Fibroblast of lung (primary cell): Measurements from ENCODE around the gene CFAP161. TPM values are rescaled to one million over a fixed set of nuclear protein-coding genes. Genes with fewer than 3 reads are reported as not detected.

Experiments
- DNase-seq, 2 donors: peaks; one replicate each; pipeline versions ENCODE4 v3.0.0 to v3.0.0-alpha.2; 2010; ENCODE audit warnings: low read depth in 2 of 2
- H2AFZ ChIP-seq: 2 replicates; pipeline ENCODE4 v1.5.1; 2012; ENCODE audit warnings: low read length, control low read depth, inconsistent platforms
- H3K27ac ChIP-seq: 2 replicates; pipeline ENCODE4 v1.5.1; 2011; ENCODE audit warnings: low read length, control low read depth; ENCODE audit not compliant: insufficient read depth
- H3K27me3 ChIP-seq: 2 replicates; pipeline ENCODE4 v1.5.1; 2011; ENCODE audit warnings: mild to moderate bottlenecking, low read length; ENCODE audit not compliant: control insufficient read depth, insufficient read depth
- H3K36me3 ChIP-seq: 2 replicates; pipeline ENCODE4 v1.5.1; 2011; ENCODE audit warnings: low read length; ENCODE audit not compliant: control insufficient read depth, insufficient read depth
- H3K4me1 ChIP-seq: 2 replicates; pipeline ENCODE4 v1.5.1; 2011; ENCODE audit warnings: low read length; ENCODE audit not compliant: control insufficient read depth, insufficient read depth; ENCODE audit errors: extremely low read depth
- H3K4me2 ChIP-seq: 2 replicates; pipeline ENCODE4 v1.5.1; 2011; ENCODE audit warnings: low read length, control low read depth; ENCODE audit not compliant: insufficient read depth; ENCODE audit errors: extremely low read depth
- H3K4me3 ChIP-seq, 4 experiments: fragments of 200-600 bp in 1 of 4; sonication (generic) in 1 of 4; replicated peaks in 1 of 4; 2 replicates each; pipeline ENCODE4 v1.5.1; 2011 to 2016; ENCODE audit warnings: low read length in 4 of 4, low read depth in 3 of 4, mild to moderate bottlenecking in 3 of 4, control low read depth in 2 of 4, inconsistent platforms in 1 of 4, mixed read lengths in 1 of 4; ENCODE audit not compliant: insufficient read depth in 1 of 4; ENCODE audit errors: control extremely low read depth in 1 of 4
- H3K79me2 ChIP-seq: 2 replicates; pipeline ENCODE4 v1.5.1; 2012; ENCODE audit warnings: mild to moderate bottlenecking, low read length, inconsistent platforms; ENCODE audit not compliant: control insufficient read depth, insufficient read depth
- H3K9ac ChIP-seq: 2 replicates; pipeline ENCODE4 v1.5.1; 2011; ENCODE audit warnings: mild to moderate bottlenecking, low read length, control low read depth; ENCODE audit not compliant: insufficient read depth
- H3K9me3 ChIP-seq: 2 replicates; pipeline ENCODE4 v1.5.1; 2012; ENCODE audit warnings: low read depth, low read length; ENCODE audit not compliant: control insufficient read depth, insufficient read depth
- H4K20me1 ChIP-seq: 2 replicates; pipeline ENCODE4 v1.5.1; 2011; ENCODE audit warnings: low read length; ENCODE audit not compliant: control insufficient read depth, insufficient read depth; ENCODE audit errors: extremely low read depth
- CTCF ChIP-seq, 2 donors: IDR thresholded peaks in 1 of 2; conservative IDR thresholded peaks in 1 of 2; 1 replicate in 1 of 2; 2 replicates in 1 of 2; pipeline ENCODE4 v1.5.1; 2011 to 2012; ENCODE audit warnings: low read length in 2 of 2, control low read depth in 1 of 2, inconsistent platforms in 1 of 2, low read depth in 1 of 2, mild to moderate bottlenecking in 1 of 2
- EZH2 ChIP-seq: IDR thresholded peaks from 2 replicates; pipeline ENCODE4 v1.5.1; 2012; ENCODE audit warnings: low read length, control low read depth, mild to moderate bottlenecking; ENCODE audit errors: missing control alignments
- polyA plus RNA-seq, 2 donors: library from polyadenylated mRNA; depleted of rRNA in 1 of 2; stranded (reverse) in 1 of 2; unstranded in 1 of 2; fragments of >200 nt; gene quantifications; 2 replicates each; pipeline ENCODE4 v1.2.1, GENCODE V29; 2011 to 2012; ENCODE audit warnings: missing spikeins in 1 of 2
- total RNA-seq: library from RNA; depleted of rRNA; stranded (reverse); fragments of >200 nt; gene quantifications from 2 replicates; pipeline ENCODE4 v1.2.1, GENCODE V29; 2014

Gene CFAP161
- total and polyA plus RNA-seq, 2 donors (not counting 1 experiment from before 2014, with no cell fraction given), result 0.17 TPM; not detected in 1

GRCh38 chr15:81175496-81175895 is 41.4 kb downstream of the CFAP161 start:
- H2AFZ ChIP-seq, result no peak overlapping the region
- H3K4me2 ChIP-seq, result no peak overlapping the region
- no peaks in the 10 kb centered on the region for H3K79me2 ChIP-seq
- no peaks in the 10 kb centered on the region for H4K20me1 ChIP-seq
- no peak for DNase-seq
- no peaks in the 10 kb centered on the region for H3K36me3 ChIP-seq
- H3K27ac ChIP-seq, result no peak overlapping the region
- no peak for TF ChIP-seq CTCF (conservative IDR thresholded peaks at IDR 0.05 in 1 of 2, IDR thresholded peaks at IDR 0.05 in 1 of 2; ENCODE audit: low read depth in 1 of 2, low read length in 2 of 2)
- TF ChIP-seq EZH2, result no peak
- no peaks in the 10 kb centered on the region for H3K9me3 ChIP-seq
- no peak overlapping the region for H3K4me3 ChIP-seq
- H3K9ac ChIP-seq, result no peak overlapping the region
- H3K27me3 ChIP-seq, result no peaks in the 10 kb centered on the region
- no peaks in the 10 kb centered on the region for H3K4me1 ChIP-seq

DNA sequence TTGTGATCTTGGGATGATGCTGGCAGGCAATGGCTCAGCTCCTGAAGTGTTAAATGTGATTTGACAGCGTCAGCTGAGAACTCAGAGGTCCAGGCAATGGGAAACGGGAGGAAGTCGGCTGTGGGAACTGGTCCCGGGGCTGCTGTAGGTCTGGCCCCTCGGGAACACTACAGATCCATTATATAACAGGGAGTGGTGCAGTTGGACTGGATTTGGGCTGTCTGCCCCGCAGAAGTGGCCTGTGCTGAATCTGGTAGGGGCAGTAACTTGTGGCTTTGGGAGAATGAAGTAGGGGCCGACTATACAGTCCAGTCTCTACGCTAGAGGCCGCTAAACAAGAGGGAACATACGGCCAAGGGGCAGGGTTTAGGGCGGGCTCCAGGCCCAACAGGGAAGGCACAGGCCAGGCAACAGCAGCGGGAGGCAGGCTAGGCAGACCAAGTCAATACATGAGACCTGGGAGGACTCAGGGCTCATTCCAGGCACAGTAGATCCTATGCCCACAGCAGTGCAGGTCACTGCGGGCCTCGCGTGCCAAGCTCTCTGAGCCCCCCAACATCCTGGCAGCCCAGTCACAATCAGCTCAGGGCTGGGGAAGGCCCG is 42.3 kb downstream of the CFAP161 start:
- H3K4me2 ChIP-seq, result no peak overlapping the region
- H4K20me1 ChIP-seq, result no peaks in the 10 kb centered on the region
- no peaks in the 10 kb centered on the region for H3K4me1 ChIP-seq
- no peak for TF ChIP-seq EZH2
- peak in 1 of 2 donors; percentile 24 for TF ChIP-seq CTCF (conservative IDR thresholded peaks at IDR 0.05 in 1 of 2, IDR thresholded peaks at IDR 0.05 in 1 of 2; ENCODE audit: low read depth in 1 of 2, low read length in 2 of 2)
- no peak overlapping the region for H3K9ac ChIP-seq
- no peaks in the 10 kb centered on the region for H3K36me3 ChIP-seq
- no peak for DNase-seq
- H3K9me3 ChIP-seq, result no peaks in the 10 kb centered on the region
- no peaks in the 10 kb centered on the region for H3K79me2 ChIP-seq
- no peak overlapping the region for H3K27ac ChIP-seq
- no peak overlapping the region for H3K4me3 ChIP-seq
- H2AFZ ChIP-seq, result no peak overlapping the region
- no peaks in the 10 kb centered on the region for H3K27me3 ChIP-seq

DNA sequence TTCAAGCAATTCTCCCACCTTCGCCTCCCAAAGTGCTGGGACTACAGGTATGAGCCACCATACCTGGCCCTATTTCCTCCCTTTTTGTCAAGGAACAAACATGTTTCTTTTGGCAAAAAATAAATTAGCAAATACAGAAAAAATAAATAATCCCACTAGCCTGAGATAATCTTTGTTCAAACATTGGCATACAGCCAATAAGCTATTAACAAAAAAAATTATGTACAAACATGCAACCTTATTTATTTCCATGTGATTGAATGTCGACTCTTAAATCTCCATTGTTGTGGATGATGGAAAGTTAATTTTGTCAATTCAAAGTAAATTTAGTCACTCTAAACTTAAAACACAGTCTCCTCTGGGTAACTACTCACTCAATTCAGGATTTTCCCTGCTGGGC is 44.3 kb downstream of the CFAP161 start:
- Histone ChIP-seq H3K27ac (no peak overlapping the region), H3K4me1 (peaks cover 6% of the 10 kb centered on the region), H3K4me3 (no peak overlapping the region), H3K27me3 (no peaks in the 10 kb centered on the region), H3K9me3 (no peaks in the 10 kb centered on the region), H3K36me3 (no peaks in the 10 kb centered on the region), H3K79me2 (no peaks in the 10 kb centered on the region), H4K20me1 (no peaks in the 10 kb centered on the region), H2AFZ (no peak overlapping the region), H3K4me2 (no peak overlapping the region), H3K9ac (no peak overlapping the region)
- no peak for DNase-seq
- no peak for TF ChIP-seq EZH2
- no peak for TF ChIP-seq CTCF (conservative IDR thresholded peaks at IDR 0.05 in 1 of 2, IDR thresholded peaks at IDR 0.05 in 1 of 2; ENCODE audit: low read depth in 1 of 2, low read length in 2 of 2)
